K562 (cell line): Measurements from ENCODE around the gene POLR3A. TPM values are rescaled to one million over a fixed set of nuclear protein-coding genes. Genes with fewer than 3 reads are reported as not detected.

Source experiments
- ARID1B ChIP-seq: fragments of 450-650 bp; IDR thresholded peaks from 2 replicates; pipeline ENCODE4 v1.6.1; 2016; ENCODE audit warnings: antibody characterized with exemption, mild to moderate bottlenecking, inconsistent platforms
- BRD4 ChIP-seq: fragments of 200-600 bp; sonication (generic); IDR thresholded peaks from 2 replicates; pipeline ENCODE4 v1.6.1; 2017; ENCODE audit warnings: inconsistent platforms
- CBFA2T2 ChIP-seq: fragments of 450-650 bp; conservative IDR thresholded peaks from 2 replicates; pipeline ENCODE4 v1.6.1; 2017; ENCODE audit warnings: mild to moderate bottlenecking
- DMBX1 ChIP-seq: fragments of 250-450 bp; sonication (Bioruptor Pico); IDR thresholded peaks from 2 replicates; pipeline ENCODE4 v1.8.0; 2022; ENCODE audit warnings: inconsistent platforms, mild to moderate bottlenecking, moderate library complexity, borderline replicate concordance
- HDAC1 ChIP-seq, 2 experiments: fragments of 450-650 bp; IDR thresholded peaks; 2 replicates each; pipeline ENCODE4 v1.6.1; 2016 to 2017; ENCODE audit warnings: inconsistent platforms in 1 of 2, mild to moderate bottlenecking in 1 of 2, moderate library complexity in 1 of 2
- MAZ ChIP-seq, 2 experiments: fragments of 450-650 bp in 1 of 2; sonication (generic) in 1 of 2; formaldehyde crosslinking; IDR thresholded peaks in 1 of 2; conservative IDR thresholded peaks in 1 of 2; 2 replicates each; pipeline versions ENCODE4 v1.4.0 to v1.5.0; 2020; ENCODE audit warnings: mild to moderate bottlenecking in 1 of 2, missing genetic modification reagents in 1 of 2
- SMAD4 ChIP-seq: fragments of 250-450 bp; sonication (Bioruptor Pico); conservative IDR thresholded peaks from 2 replicates; pipeline ENCODE4 v1.8.0; 2021; ENCODE audit warnings: inconsistent platforms, mild to moderate bottlenecking, moderate library complexity
- ZBTB17 ChIP-seq: fragments of 450-650 bp; formaldehyde crosslinking; IDR thresholded peaks from 2 replicates; pipeline ENCODE4 v1.4.0; 2020; ENCODE audit warnings: mild to moderate bottlenecking
- ZC3H11A ChIP-seq: IDR thresholded peaks from 2 replicates; pipeline ENCODE4 v1.6.1; 2012; ENCODE audit warnings: low read depth, low read length, improper control_type of control experiment
- ZNF232 ChIP-seq: sonication (generic); formaldehyde crosslinking; IDR thresholded peaks from 2 replicates; pipeline ENCODE4 v1.8.0; 2022; ENCODE audit warnings: mild to moderate bottlenecking, missing genetic modification reagents
- ZNF766 ChIP-seq: fragments of 200-800 bp; sonication (Bioruptor generic); conservative IDR thresholded peaks from 2 replicates; pipeline ENCODE4 v1.6.1; 2016; ENCODE audit warnings: missing genetic modification characterization, missing compliant biosample characterization
- polyA plus RNA-seq, 8 experiments: library from polyadenylated mRNA; depleted of rRNA in 4 of 8; stranded (reverse) in 5 of 8; unstranded in 3 of 8; fragments of >200 nt; fragmentation: Nextera tagmentation in 2 of 8; fragmentation: Illumina TruSeq in 1 of 8; extraction: Ambion mirVana in 2 of 8; extraction: Trizol in 1 of 8; gene quantifications; 2 replicates each; pipeline versions ENCODE4 v1.2.1 to v1.2.3, GENCODE V29; 2011 to 2014; ENCODE audit warnings: inconsistent platforms in 1 of 8, missing spikeins in 1 of 8
- total RNA-seq, 7 experiments: library from RNA; depleted of rRNA in 6 of 7; stranded (reverse); fragments of >200 nt in 6 of 7; fragmentation: Illumina TruSeq in 2 of 7; extraction: Trizol in 2 of 7; gene quantifications; 2 replicates each; pipeline versions ENCODE4 v1.2.1 to v1.2.3, GENCODE V29; 2011 to 2021; ENCODE audit warnings: low replicate concordance in 1 of 7
- TF ChIP-seq, protein P1 (sequence below): sonication (generic); formaldehyde crosslinking; IDR thresholded peaks from 2 replicates; pipeline ENCODE4 v1.8.0; 2022; ENCODE audit warnings: missing genetic modification reagents, mild to moderate bottlenecking, borderline replicate concordance
- TF ChIP-seq, protein P2 (sequence below): fragments of 450-650 bp; conservative IDR thresholded peaks from 2 replicates; pipeline ENCODE4 v1.6.1; 2016; ENCODE audit warnings: missing genetic modification characterization, low read depth, mild to moderate bottlenecking, missing compliant biosample characterization, moderate library complexity
- TF ChIP-seq, protein P3 (sequence below): fragments of 250-450 bp; sonication (Bioruptor Pico); IDR thresholded peaks from 2 replicates; pipeline ENCODE4 v1.5.0; 2022; ENCODE audit warnings: mild to moderate bottlenecking
- TF ChIP-seq, protein P4 (sequence below): sonication (generic); formaldehyde crosslinking; IDR thresholded peaks from 2 replicates; pipeline ENCODE4 v1.8.1; 2023; ENCODE audit warnings: missing genetic modification reagents, mild to moderate bottlenecking, borderline replicate concordance

POLR3A gene
- total and polyA plus RNA-seq, 9 of the 15 experiments (the other 6 are each of a cell fraction or from before 2014, with no cell fraction given), result 14.9 to 37.0 (median 26.7) TPM

DNA sequence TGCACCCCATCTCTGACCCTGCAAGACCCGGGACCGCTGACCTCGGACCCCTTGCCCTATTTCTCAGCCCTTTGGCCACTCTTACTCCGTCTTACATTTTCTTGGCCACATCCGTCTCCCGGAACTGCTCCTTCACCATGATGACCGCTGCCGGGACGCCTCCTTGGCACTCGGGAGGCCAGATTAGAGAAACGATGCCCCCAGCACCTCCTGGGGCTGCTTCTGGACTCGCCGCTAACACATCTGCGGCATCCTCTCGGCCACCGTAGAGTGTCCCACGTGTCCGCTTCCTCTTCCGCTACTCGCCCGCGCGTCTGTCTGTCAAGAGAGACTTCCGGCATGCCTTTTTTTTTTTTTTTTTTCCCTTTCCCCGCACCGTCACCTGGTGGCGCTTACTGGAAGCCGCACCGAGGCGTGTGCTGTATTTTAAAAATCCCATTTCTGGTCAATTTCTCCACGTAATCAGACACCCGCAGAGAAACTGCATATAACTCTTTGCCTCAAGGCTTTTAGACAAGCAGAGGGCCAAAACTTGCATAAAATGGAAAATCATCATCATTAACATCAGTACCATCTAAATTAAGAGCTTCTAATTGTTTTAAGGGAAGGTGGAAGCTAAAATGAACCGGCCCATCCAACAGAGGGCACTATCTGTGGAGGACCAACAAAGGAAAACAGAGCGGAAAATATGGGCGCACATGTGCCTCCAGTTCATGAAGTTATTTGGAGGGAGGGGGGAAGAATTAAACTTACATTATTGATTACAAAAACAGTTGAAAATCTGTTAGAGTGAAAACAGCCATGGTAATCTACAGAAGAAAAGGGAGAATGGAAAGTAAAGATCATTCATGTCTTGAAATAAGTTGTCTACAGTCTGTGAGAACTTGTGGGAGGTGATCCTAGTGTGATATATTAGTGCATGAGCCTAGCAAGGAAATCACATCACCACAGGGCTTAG is at the start of gene POLR3A (continued):
- TF ChIP-seq, protein P1, sequence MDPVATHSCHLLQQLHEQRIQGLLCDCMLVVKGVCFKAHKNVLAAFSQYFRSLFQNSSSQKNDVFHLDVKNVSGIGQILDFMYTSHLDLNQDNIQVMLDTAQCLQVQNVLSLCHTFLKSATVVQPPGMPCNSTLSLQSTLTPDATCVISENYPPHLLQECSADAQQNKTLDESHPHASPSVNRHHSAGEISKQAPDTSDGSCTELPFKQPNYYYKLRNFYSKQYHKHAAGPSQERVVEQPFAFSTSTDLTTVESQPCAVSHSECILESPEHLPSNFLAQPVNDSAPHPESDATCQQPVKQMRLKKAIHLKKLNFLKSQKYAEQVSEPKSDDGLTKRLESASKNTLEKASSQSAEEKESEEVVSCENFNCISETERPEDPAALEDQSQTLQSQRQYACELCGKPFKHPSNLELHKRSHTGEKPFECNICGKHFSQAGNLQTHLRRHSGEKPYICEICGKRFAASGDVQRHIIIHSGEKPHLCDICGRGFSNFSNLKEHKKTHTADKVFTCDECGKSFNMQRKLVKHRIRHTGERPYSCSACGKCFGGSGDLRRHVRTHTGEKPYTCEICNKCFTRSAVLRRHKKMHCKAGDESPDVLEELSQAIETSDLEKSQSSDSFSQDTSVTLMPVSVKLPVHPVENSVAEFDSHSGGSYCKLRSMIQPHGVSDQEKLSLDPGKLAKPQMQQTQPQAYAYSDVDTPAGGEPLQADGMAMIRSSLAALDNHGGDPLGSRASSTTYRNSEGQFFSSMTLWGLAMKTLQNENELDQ (CRISPR knock-in tag), result no peak
- TF ChIP-seq MAZ (CRISPR knock-in tag; conservative IDR thresholded peaks at IDR 0.05 in 1 of 2, IDR thresholded peaks at IDR 0.05 in 1 of 2) (peak in 1 of 2 experiments; percentile 6; a peak in 2 of 4 replicates), ZBTB17 (CRISPR knock-in tag) (peak; percentile 55; the same call in 1 of the 2 replicates), SMAD4 (CRISPR knock-in tag) (peak; percentile 77), BRD4 (peak; percentile 74), ZC3H11A (peak; percentile 32; the same call in 1 of the 2 replicates), HDAC1 (IDR thresholded peaks at IDR 0.05) (peak; percentile 66 to 91; a peak in 3 of 4 replicates), ARID1B (peak; percentile 40), DMBX1 (CRISPR knock-in tag) (peak; percentile 57; the same call in 1 of the 2 replicates), ZNF232 (CRISPR knock-in tag) (no peak), CBFA2T2 (peak; percentile 73), ZNF766 (peak; percentile 78; the same call in 1 of the 2 replicates)
- TF ChIP-seq, protein P2, sequence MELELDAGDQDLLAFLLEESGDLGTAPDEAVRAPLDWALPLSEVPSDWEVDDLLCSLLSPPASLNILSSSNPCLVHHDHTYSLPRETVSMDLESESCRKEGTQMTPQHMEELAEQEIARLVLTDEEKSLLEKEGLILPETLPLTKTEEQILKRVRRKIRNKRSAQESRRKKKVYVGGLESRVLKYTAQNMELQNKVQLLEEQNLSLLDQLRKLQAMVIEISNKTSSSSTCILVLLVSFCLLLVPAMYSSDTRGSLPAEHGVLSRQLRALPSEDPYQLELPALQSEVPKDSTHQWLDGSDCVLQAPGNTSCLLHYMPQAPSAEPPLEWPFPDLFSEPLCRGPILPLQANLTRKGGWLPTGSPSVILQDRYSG (tag), result peak; percentile 83
- TF ChIP-seq, protein P3, sequence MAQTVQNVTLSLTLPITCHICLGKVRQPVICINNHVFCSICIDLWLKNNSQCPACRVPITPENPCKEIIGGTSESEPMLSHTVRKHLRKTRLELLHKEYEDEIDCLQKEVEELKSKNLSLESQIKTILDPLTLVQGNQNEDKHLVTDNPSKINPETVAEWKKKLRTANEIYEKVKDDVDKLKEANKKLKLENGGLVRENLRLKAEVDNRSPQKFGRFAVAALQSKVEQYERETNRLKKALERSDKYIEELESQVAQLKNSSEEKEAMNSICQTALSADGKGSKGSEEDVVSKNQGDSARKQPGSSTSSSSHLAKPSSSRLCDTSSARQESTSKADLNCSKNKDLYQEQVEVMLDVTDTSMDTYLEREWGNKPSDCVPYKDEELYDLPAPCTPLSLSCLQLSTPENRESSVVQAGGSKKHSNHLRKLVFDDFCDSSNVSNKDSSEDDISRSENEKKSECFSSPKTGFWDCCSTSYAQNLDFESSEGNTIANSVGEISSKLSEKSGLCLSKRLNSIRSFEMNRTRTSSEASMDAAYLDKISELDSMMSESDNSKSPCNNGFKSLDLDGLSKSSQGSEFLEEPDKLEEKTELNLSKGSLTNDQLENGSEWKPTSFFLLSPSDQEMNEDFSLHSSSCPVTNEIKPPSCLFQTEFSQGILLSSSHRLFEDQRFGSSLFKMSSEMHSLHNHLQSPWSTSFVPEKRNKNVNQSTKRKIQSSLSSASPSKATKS (CRISPR knock-in tag), result no peak
- TF ChIP-seq, protein P4, sequence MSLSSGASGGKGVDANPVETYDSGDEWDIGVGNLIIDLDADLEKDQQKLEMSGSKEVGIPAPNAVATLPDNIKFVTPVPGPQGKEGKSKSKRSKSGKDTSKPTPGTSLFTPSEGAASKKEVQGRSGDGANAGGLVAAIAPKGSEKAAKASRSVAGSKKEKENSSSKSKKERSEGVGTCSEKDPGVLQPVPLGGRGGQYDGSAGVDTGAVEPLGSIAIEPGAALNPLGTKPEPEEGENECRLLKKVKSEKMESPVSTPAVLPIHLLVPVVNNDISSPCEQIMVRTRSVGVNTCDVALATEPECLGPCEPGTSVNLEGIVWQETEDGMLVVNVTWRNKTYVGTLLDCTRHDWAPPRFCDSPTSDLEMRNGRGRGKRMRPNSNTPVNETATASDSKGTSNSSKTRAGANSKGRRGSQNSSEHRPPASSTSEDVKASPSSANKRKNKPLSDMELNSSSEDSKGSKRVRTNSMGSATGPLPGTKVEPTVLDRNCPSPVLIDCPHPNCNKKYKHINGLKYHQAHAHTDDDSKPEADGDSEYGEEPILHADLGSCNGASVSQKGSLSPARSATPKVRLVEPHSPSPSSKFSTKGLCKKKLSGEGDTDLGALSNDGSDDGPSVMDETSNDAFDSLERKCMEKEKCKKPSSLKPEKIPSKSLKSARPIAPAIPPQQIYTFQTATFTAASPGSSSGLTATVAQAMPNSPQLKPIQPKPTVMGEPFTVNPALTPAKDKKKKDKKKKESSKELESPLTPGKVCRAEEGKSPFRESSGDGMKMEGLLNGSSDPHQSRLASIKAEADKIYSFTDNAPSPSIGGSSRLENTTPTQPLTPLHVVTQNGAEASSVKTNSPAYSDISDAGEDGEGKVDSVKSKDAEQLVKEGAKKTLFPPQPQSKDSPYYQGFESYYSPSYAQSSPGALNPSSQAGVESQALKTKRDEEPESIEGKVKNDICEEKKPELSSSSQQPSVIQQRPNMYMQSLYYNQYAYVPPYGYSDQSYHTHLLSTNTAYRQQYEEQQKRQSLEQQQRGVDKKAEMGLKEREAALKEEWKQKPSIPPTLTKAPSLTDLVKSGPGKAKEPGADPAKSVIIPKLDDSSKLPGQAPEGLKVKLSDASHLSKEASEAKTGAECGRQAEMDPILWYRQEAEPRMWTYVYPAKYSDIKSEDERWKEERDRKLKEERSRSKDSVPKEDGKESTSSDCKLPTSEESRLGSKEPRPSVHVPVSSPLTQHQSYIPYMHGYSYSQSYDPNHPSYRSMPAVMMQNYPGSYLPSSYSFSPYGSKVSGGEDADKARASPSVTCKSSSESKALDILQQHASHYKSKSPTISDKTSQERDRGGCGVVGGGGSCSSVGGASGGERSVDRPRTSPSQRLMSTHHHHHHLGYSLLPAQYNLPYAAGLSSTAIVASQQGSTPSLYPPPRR (CRISPR knock-in tag), result peak; percentile 34; the same call in 1 of the 2 replicates
